OCI-LY7 (cell line): ENCODE measurements around the gene KDM2A.

Experiments used
- CTCF ChIP-seq: fragments of 200-600 bp; sonication (generic); conservative IDR thresholded peaks from 2 replicates; pipeline ENCODE4 v1.5.1; 2014; ENCODE audit warnings: mild to moderate bottlenecking, antibody characterized with exemption, low read length, moderate library complexity, mixed read lengths
- EZH2phosphoT487 ChIP-seq: fragments of 200-600 bp; sonication (generic); IDR thresholded peaks from 2 replicates; pipeline ENCODE4 v1.6.1; 2018; ENCODE audit warnings: low read depth, borderline replicate concordance, mild to moderate bottlenecking, mixed run types, antibody characterized with exemption, low read length, moderate library complexity, mixed read lengths

GRCh38 chr11:67242548-67242947 lies 123.5 kb downstream of the KDM2A start:
- TF ChIP-seq CTCF: no peak
- TF ChIP-seq EZH2phosphoT487: no peak
